ENCODE results near the gene DYNLT4. TPM values are rescaled to one million over a fixed set of nuclear protein-coding genes. Genes with fewer than 3 reads are reported as not detected.

DYNLT4 gene
- total RNA-seq, 1 experiment from 2014 or later: 4.3 TPM

- Histone ChIP-seq H4K20me1 (ENCODE audit: insufficient read depth) (no peaks in the 10 kb centered on the region), H3F3A (ENCODE audit: insufficient read depth, low read depth) (peaks cover 4% of the 10 kb centered on the region), H3K79me2 (ENCODE audit: low read depth) (no peaks in the 10 kb centered on the region), H3K36me3 (ENCODE audit: low read depth) (no peaks in the 10 kb centered on the region), H3K9me2 (ENCODE audit: insufficient read depth) (no peaks in the 10 kb centered on the region), H3K27ac (no peak overlapping the region), H3K9me3 (ENCODE audit: insufficient read depth, low read depth) (no peaks in the 10 kb centered on the region), H3K4me2 (peak overlapping the region; percentile 41; the same call in 1 of the 2 replicates), H3K4me3 (no peak overlapping the region), H3K27me3 (ENCODE audit: insufficient read depth, low read depth) (no peaks in the 10 kb centered on the region), H3K4me1 (replicated peaks; ENCODE audit: insufficient read depth) (no peaks in the 10 kb centered on the region), H2AFZ (no peak overlapping the region)
- intact Hi-C loops (cut with micrococcal nuclease; ENCODE audit: unreplicated experiment): loop anchor here (1.0 to 5.0 kb wide), 6 partner anchors 35 to 736 kb away; partner anchors contain the start of genes PLK3 and UROD
- BruUV-seq (replicated peaks): no TSS peak
- TF ChIP-seq CTCF (conservative IDR thresholded peaks at IDR 0.05) (peak; percentile 85), EZH2 (IDR thresholded peaks at IDR 0.05; ENCODE audit: low read depth) (no peak)
- DNase-seq: peak; percentile 61 to 84
- CTCF ChIA-PET: interaction anchor here (1.0 to 1.7 kb wide), 3 partner anchors 175 to 467 kb away, joined by 3 to 7 read pairs (median 5); partner anchors contain the start of gene HECTD3
- POLR2A ChIA-PET (ENCODE audit: unreplicated experiment): no interaction called here
These were observed 28.9 kb upstream of the DYNLT4 start for GRCh38 chr1:44835738-44836675.

GRCh38 chr1:44834328-44834727 is 27.2 kb upstream of the DYNLT4 start:
- BruUV-seq (replicated peaks): no TSS peak
- intact Hi-C loops (cut with micrococcal nuclease; ENCODE audit: unreplicated experiment): no loop called here
- CTCF ChIA-PET: interaction anchor here (0.6 to 0.7 kb wide), 2 partner anchors 66 to 104 kb away, joined by 3 to 8 read pairs; no protein-coding TSS in a partner anchor

More at GRCh38 chr1:44834328-44834727, 27.2 kb upstream of the DYNLT4 start:
- Histone ChIP-seq H3K27me3 (ENCODE audit: insufficient read depth, low read depth) (no peaks in the 10 kb centered on the region), H2AFZ (no peak overlapping the region), H3K27ac (no peak overlapping the region), H4K20me1 (ENCODE audit: insufficient read depth) (no peaks in the 10 kb centered on the region), H3K9me3 (ENCODE audit: insufficient read depth, low read depth) (no peaks in the 10 kb centered on the region), H3K36me3 (ENCODE audit: low read depth) (no peaks in the 10 kb centered on the region), H3K9me2 (ENCODE audit: insufficient read depth) (no peaks in the 10 kb centered on the region), H3K79me2 (ENCODE audit: low read depth) (no peaks in the 10 kb centered on the region), H3K4me1 (replicated peaks; ENCODE audit: insufficient read depth) (no peaks in the 10 kb centered on the region), H3F3A (ENCODE audit: insufficient read depth, low read depth) (peaks cover 4% of the 10 kb centered on the region), H3K4me3 (no peak overlapping the region), H3K4me2 (no peak overlapping the region)
- no peak for TF ChIP-seq EZH2 (IDR thresholded peaks at IDR 0.05; ENCODE audit: low read depth)
- TF ChIP-seq CTCF (conservative IDR thresholded peaks at IDR 0.05): no peak
- POLR2A ChIA-PET (ENCODE audit: unreplicated experiment): interaction anchor here (0.6 kb wide), 1 partner anchor 93 kb away, joined by 29 read pairs; no protein-coding TSS in a partner anchor
- no peak for DNase-seq

Measured in PC-9 (cell line).